ENCODE measurements around the gene GMPPA. TPM values are rescaled to one million over a fixed set of nuclear protein-coding genes. Genes with fewer than 3 reads are reported as not detected.

GMPPA gene
- polyA plus RNA-seq, 1 donor (not counting 4 experiments of a cell fraction or from before 2014, with no cell fraction given), result 50.6 TPM

GRCh38 chr2:219509780-219510511, 11.3 kb downstream of the GMPPA start:
- H3K4me1 ChIP-seq (ENCODE audit: control insufficient read depth, extremely low read depth, insufficient read depth, low read length), result no peaks in the 10 kb centered on the region
- H4K20me1 ChIP-seq (ENCODE audit: control insufficient read depth, extremely low read depth, insufficient read depth, low read length), result peaks cover 4% of the 10 kb centered on the region
- H3K9ac ChIP-seq (ENCODE audit: control insufficient read depth, extremely low read depth, insufficient read depth, low read length), result no peak overlapping the region
- no peak overlapping the region for H2AFZ ChIP-seq (ENCODE audit: control insufficient read depth, low read length)
- H3K4me3 ChIP-seq (ENCODE audit: control insufficient read depth in 2 of 3, extremely low read depth in 1 of 3, insufficient read depth in 2 of 3, low read depth in 1 of 3, low read length in 3 of 3), result no peak overlapping the region
- no peak for DNase-seq (ENCODE audit: low read depth, low spot score)
- dilution Hi-C loops (cut with MboI; ENCODE audit: extremely low pct_ligation_motif_present, low sequenced_read_pairs), result no loop called here
- no peaks in the 10 kb centered on the region for H3K9me3 ChIP-seq (ENCODE audit: control insufficient read depth, low read depth, low read length)
- no peaks in the 10 kb centered on the region for H3K9me1 ChIP-seq (ENCODE audit: control insufficient read depth, extremely low read depth, insufficient read depth, low read length)
- H3K79me2 ChIP-seq (ENCODE audit: control insufficient read depth, insufficient read depth, low read length), result no peaks in the 10 kb centered on the region
- peak overlapping the region; percentile 32 for H3K4me2 ChIP-seq (ENCODE audit: control insufficient read depth, extremely low read depth, insufficient read depth, low read depth, low read length)
- peaks cover 0 to 7% of the 10 kb centered on the region in 2 experiments for H3K36me3 ChIP-seq (ENCODE audit: control insufficient read depth in 2 of 2, extremely low read depth in 1 of 2, insufficient read depth in 2 of 2, low read length in 2 of 2)
- TF ChIP-seq EZH2 (IDR thresholded peaks at IDR 0.05; ENCODE audit: low read length), result peak; percentile 89
- TF ChIP-seq, protein P1, sequence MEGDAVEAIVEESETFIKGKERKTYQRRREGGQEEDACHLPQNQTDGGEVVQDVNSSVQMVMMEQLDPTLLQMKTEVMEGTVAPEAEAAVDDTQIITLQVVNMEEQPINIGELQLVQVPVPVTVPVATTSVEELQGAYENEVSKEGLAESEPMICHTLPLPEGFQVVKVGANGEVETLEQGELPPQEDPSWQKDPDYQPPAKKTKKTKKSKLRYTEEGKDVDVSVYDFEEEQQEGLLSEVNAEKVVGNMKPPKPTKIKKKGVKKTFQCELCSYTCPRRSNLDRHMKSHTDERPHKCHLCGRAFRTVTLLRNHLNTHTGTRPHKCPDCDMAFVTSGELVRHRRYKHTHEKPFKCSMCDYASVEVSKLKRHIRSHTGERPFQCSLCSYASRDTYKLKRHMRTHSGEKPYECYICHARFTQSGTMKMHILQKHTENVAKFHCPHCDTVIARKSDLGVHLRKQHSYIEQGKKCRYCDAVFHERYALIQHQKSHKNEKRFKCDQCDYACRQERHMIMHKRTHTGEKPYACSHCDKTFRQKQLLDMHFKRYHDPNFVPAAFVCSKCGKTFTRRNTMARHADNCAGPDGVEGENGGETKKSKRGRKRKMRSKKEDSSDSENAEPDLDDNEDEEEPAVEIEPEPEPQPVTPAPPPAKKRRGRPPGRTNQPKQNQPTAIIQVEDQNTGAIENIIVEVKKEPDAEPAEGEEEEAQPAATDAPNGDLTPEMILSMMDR (optimal IDR thresholded peaks at IDR 0.05 in 1 of 3, IDR thresholded peaks at IDR 0.05 in 1 of 3, conservative IDR thresholded peaks at IDR 0.05 in 1 of 3; ENCODE audit: extremely low read depth in 1 of 3, insufficient read depth in 2 of 3, low read length in 3 of 3), result peak; percentile 77 to 94 (median 92)
- H3K27me3 ChIP-seq (ENCODE audit: control insufficient read depth, extremely low read depth, insufficient read depth, low read length), result peaks cover 55% of the 10 kb centered on the region
- H3K27ac ChIP-seq (ENCODE audit: control insufficient read depth, insufficient read depth, low read length), result no peak overlapping the region
- FAIRE-seq, result no peak

DNA sequence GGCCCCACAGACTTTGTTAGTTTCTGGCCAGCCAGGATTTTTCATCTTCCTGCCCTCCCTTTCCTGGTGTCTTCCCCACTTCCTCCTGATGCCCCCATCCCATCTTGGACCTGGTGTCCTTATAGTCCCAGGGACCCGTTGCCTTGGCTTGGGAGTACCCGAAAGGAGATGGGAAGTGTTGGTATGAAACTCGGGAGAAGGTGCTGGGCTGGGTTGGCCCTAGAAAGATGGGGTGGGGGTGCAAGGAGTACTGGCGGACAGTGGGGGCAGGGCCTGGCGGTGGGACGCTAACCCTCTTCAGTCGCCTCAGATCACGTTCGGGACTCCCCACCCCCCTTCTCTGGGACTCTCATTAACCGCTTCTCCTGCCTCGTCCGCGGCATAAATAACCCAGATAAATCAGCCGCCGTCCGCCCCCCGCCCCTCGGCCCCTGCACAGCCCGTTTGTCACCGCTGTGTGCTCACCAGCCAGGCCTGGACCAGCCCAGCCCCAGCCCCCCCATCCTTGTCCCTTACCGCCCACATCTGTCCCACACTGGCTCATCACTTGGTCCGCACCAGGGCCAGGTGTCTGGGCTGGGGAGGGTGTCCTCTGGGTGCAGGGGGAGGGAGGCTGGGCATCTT, 11.9 kb downstream of the GMPPA start:
- Histone ChIP-seq H3K27ac (ENCODE audit: control insufficient read depth, insufficient read depth, low read length) (no peak overlapping the region), H3K4me3 (ENCODE audit: control insufficient read depth in 2 of 3, extremely low read depth in 1 of 3, insufficient read depth in 2 of 3, low read depth in 1 of 3, low read length in 3 of 3) (no peak overlapping the region), H3K79me2 (ENCODE audit: control insufficient read depth, insufficient read depth, low read length) (no peaks in the 10 kb centered on the region), H3K9ac (ENCODE audit: control insufficient read depth, extremely low read depth, insufficient read depth, low read length) (no peak overlapping the region), H3K4me2 (ENCODE audit: control insufficient read depth, extremely low read depth, insufficient read depth, low read depth, low read length) (no peak overlapping the region), H3K9me1 (ENCODE audit: control insufficient read depth, extremely low read depth, insufficient read depth, low read length) (no peaks in the 10 kb centered on the region), H3K4me1 (ENCODE audit: control insufficient read depth, extremely low read depth, insufficient read depth, low read length) (no peaks in the 10 kb centered on the region), H2AFZ (ENCODE audit: control insufficient read depth, low read length) (no peak overlapping the region), H4K20me1 (ENCODE audit: control insufficient read depth, extremely low read depth, insufficient read depth, low read length) (peaks cover 4% of the 10 kb centered on the region), H3K36me3 (ENCODE audit: control insufficient read depth in 2 of 2, extremely low read depth in 1 of 2, insufficient read depth in 2 of 2, low read length in 2 of 2) (peaks cover 0 to 5% of the 10 kb centered on the region in 2 experiments), H3K27me3 (ENCODE audit: control insufficient read depth, extremely low read depth, insufficient read depth, low read length) (peaks cover 61% of the 10 kb centered on the region), H3K9me3 (ENCODE audit: control insufficient read depth, low read depth, low read length) (no peaks in the 10 kb centered on the region)
- DNase-seq (ENCODE audit: low read depth, low spot score) (no peak), FAIRE-seq (no peak)
- dilution Hi-C loops (cut with MboI; ENCODE audit: extremely low pct_ligation_motif_present, low sequenced_read_pairs), result no loop called here
- peak; percentile 78 for TF ChIP-seq EZH2 (IDR thresholded peaks at IDR 0.05; ENCODE audit: low read length)
- TF ChIP-seq, protein P1 (optimal IDR thresholded peaks at IDR 0.05 in 1 of 3, IDR thresholded peaks at IDR 0.05 in 1 of 3, conservative IDR thresholded peaks at IDR 0.05 in 1 of 3; ENCODE audit: extremely low read depth in 1 of 3, insufficient read depth in 2 of 3, low read length in 3 of 3), result no peak
